MG63 (cell line): Measurements from ENCODE around the gene SNAPC1. TPM values are rescaled to one million over a fixed set of nuclear protein-coding genes. Genes with fewer than 3 reads are reported as not detected.

ENCODE experiments used
- DNase-seq: peaks from one replicate; pipeline ENCODE4 v3.0.0-alpha.2; 2020
- H3K27me3 ChIP-seq: fragments of 250-450 bp; sonication (Bioruptor Pico); 2 replicates; pipeline ENCODE4 v1.5.1; 2020; ENCODE audit warnings: mild to moderate bottlenecking, moderate library complexity
- H3K36me3 ChIP-seq: fragments of 250-450 bp; sonication (Bioruptor Pico); 2 replicates; pipeline ENCODE4 v1.5.1; 2020; ENCODE audit warnings: mild to moderate bottlenecking, moderate library complexity
- H3K4me3 ChIP-seq: fragments of 250-450 bp; sonication (Bioruptor Pico); 2 replicates; pipeline ENCODE4 v1.5.1; 2020; ENCODE audit warnings: mild to moderate bottlenecking, moderate library complexity
- H3K9me3 ChIP-seq: fragments of 250-450 bp; sonication (Bioruptor Pico); 2 replicates; pipeline ENCODE4 v1.5.1; 2020; ENCODE audit warnings: mild to moderate bottlenecking, moderate library complexity
- total RNA-seq: library from RNA; depleted of rRNA; stranded (reverse); fragments of >200 nt; shearing (Covaris generic); gene quantifications from 2 replicates; pipeline ENCODE4 v1.2.3, GENCODE V29; 2014; ENCODE audit warnings: low replicate concordance; rRNA removed

Gene SNAPC1, protein sequence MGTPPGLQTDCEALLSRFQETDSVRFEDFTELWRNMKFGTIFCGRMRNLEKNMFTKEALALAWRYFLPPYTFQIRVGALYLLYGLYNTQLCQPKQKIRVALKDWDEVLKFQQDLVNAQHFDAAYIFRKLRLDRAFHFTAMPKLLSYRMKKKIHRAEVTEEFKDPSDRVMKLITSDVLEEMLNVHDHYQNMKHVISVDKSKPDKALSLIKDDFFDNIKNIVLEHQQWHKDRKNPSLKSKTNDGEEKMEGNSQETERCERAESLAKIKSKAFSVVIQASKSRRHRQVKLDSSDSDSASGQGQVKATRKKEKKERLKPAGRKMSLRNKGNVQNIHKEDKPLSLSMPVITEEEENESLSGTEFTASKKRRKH
- total RNA-seq: 10.8 and 11.0 TPM in 2 replicates

GRCh38 chr14:61761959-61762786 lies at the start of gene SNAPC1:
Gene SNAPC1 (plus strand): TSS chr14:61762420. CDS start chr14:61762461, 41 bp downstream.
- Histone ChIP-seq H3K4me3 (peak within 1 kb of the TSS; percentile 79), H3K36me3 (peaks cover 8% of the 10 kb centered on the region), H3K9me3 (no peaks in the 10 kb centered on the region), H3K27me3 (no peaks in the 10 kb centered on the region)
- peak; percentile 92 for DNase-seq

- no peaks in the 10 kb centered on the region for H3K9me3 ChIP-seq
- no peak overlapping the region for H3K4me3 ChIP-seq
- no peaks in the 10 kb centered on the region for H3K27me3 ChIP-seq
- 0 out of 2 replicates have a peak, but pooled peaks cover 2% of the 10 kb centered on the region for H3K36me3 ChIP-seq
- DNase-seq: no peak
Observed at GRCh38 chr14:61713724-61714437, 48.3 kb upstream of the SNAPC1 start.

DNA sequence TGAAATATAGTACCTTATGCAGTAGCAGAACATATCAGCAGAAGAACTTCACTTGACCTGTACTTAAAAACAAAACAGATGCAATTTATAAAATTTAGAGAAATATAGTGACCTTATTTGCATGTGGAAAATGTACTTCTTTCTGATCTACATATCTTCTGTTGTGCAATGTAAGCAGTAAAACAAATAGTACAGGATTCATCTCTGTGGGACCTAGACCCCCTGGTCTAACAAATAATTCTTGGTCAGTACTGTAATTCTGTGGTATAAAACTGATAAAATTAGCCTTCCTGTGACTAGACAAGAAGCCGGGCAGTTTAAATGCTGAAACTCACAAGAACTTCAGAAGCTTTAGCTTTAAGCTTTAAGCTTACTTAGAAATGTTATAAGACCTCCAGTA lies 45.3 kb upstream of the SNAPC1 start:
- peaks cover 7% of the 10 kb centered on the region for H3K36me3 ChIP-seq
- no peaks in the 10 kb centered on the region for H3K9me3 ChIP-seq
- no peak overlapping the region for H3K4me3 ChIP-seq
- no peak for DNase-seq
- no peaks in the 10 kb centered on the region for H3K27me3 ChIP-seq

DNA sequence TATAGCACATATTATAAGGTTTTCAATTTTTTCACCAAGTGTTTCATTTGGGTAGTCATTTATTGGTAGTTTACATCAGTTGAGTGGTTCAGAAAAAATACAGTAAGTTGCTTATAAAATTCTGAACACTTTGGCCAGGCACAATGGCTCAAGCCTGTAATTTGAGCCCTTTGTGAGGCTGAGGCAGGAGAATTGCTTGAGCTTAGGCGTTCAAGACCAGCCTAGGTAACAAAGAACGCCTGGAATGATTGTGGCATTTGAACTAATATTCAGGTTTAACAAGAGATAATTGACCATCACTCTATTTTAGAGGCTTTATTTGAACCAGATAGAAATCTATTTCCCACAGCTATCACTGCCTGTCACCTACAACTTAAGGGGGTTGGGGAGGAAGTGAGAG lies 44.2 kb upstream of the SNAPC1 start:
- H3K4me3 ChIP-seq: no peak overlapping the region
- H3K27me3 ChIP-seq: no peaks in the 10 kb centered on the region
- H3K36me3 ChIP-seq: peaks cover 15% of the 10 kb centered on the region
- no peaks in the 10 kb centered on the region for H3K9me3 ChIP-seq
- DNase-seq: no peak

DNA sequence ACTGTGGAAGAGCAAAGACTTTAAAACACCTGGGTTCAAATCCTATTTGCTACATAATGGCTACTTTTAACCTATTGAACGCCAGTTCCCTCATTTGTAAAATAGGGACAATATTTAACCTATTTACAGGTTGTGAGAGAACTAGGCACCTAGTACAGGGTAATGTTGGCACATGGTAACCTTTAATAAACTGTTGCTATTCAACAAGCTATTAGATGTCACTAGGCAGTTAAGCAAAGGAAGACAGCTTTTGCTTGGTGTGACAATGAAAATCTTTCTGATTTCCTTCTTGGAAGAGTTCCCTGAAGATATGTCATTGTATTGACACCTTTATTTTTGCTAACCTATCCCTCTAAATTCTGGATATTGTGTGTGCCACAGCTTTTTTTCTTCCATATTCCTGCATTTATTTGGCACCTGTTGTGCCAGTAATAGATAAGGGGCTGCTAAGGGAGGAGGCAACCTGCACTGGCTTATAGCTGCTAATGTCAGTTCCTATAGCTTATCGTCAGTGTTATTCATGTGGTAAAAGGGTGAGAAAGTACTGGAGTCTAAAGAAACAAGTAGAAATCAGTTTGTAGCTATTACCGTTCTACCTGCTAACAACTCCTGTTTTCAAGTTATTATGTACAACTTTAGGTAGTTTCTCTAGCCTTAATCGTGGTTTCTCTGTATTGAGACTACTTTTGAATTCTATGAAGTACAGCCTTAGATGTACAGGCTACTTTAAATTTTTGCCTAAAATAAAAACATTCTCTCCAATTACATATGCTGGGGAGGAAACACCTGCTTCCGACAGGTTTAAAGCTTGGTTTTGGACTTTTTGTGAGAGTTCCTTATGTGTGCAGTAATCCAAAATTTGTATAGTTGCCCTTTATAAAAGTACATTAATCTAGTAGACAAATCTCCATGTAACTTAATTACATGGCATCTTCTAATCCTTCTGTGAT lies 42.6 kb upstream of the SNAPC1 start:
- peaks cover 23% of the 10 kb centered on the region for H3K36me3 ChIP-seq
- no peaks in the 10 kb centered on the region for H3K27me3 ChIP-seq
- DNase-seq: no peak
- H3K9me3 ChIP-seq: no peaks in the 10 kb centered on the region
- no peak overlapping the region for H3K4me3 ChIP-seq

DNA sequence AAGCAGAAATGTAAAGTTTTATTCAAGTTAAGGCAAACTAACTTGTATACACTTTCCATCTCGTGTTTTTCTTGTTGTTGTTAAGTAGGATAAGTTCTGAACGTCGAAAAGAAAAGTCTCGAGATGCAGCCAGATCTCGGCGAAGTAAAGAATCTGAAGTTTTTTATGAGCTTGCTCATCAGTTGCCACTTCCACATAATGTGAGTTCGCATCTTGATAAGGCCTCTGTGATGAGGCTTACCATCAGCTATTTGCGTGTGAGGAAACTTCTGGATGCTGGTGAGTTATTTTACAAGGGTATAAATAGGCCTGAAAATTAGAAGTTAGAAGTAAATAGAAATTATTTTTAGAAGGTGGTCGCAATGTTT lies 41.9 kb upstream of the SNAPC1 start:
- DNase-seq: no peak
- Histone ChIP-seq H3K27me3 (no peaks in the 10 kb centered on the region), H3K4me3 (no peak overlapping the region), H3K36me3 (peaks cover 23% of the 10 kb centered on the region), H3K9me3 (no peaks in the 10 kb centered on the region)

DNA sequence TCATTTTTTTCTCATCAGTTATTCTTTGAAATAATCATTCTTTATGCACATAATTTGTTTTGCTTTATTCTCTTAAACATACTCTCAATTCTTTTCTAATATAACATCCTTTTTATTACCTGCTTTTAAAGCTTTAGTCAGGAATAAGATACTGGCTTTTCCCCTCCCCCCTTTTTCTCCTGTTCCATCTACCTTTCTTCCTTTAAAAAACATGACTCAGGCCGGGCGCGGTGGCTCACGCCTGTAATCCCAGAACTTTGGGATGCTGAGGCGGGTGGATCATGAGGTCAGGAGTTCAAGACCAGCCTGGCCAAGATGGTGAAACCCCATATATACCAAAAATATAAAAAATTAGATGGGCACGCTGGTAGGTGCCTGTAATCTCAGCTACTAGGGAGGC lies 41.5 kb upstream of the SNAPC1 start:
- Histone ChIP-seq H3K36me3 (peaks cover 23% of the 10 kb centered on the region), H3K9me3 (no peaks in the 10 kb centered on the region), H3K27me3 (no peaks in the 10 kb centered on the region), H3K4me3 (no peak overlapping the region)
- DNase-seq: no peak

- H3K36me3 ChIP-seq: peaks cover 49% of the 10 kb centered on the region
- no peaks in the 10 kb centered on the region for H3K27me3 ChIP-seq
- no peak overlapping the region for H3K4me3 ChIP-seq
- H3K9me3 ChIP-seq: no peaks in the 10 kb centered on the region
- no peak for DNase-seq
Observed at GRCh38 chr14:61724133-61724532, 38.1 kb upstream of the SNAPC1 start.

DNA sequence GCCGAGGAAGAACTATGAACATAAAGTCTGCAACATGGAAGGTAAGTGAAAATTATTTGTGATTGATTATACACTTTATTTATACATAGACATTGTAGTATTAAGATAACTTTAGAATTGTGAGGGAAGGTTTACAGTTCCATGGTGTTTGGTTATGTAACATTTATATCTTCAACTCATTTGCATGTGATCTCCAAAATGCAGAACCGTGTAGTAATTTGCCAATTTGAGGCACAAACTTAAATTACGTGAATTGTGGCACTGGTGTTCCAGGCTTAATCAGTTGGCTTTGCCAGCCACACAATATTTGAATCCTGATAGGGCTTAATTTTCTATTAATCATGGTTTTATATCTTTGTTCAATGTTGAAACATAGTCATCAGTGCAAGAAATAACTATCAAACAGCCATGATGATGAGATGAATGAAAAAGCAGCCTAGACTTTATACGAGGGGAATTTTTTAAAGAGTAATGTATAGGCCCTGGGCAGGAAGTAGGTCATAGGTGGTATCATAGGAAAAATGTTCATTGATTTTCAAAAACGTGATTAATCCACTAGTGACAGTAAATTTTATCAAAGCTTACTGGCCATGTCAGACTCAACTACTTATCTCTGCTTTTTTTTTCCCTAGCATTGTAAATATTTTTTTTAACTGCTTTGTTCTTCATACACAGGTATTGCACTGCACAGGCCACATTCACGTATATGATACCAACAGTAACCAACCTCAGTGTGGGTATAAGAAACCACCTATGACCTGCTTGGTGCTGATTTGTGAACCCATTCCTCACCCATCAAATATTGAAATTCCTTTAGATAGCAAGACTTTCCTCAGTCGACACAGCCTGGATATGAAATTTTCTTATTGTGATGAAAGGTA lies 35.2 kb upstream of the SNAPC1 start:
- H3K27me3 ChIP-seq: no peaks in the 10 kb centered on the region
- no peak overlapping the region for H3K4me3 ChIP-seq
- H3K36me3 ChIP-seq: peaks cover 62% of the 10 kb centered on the region
- no peaks in the 10 kb centered on the region for H3K9me3 ChIP-seq
- no peak for DNase-seq

DNA sequence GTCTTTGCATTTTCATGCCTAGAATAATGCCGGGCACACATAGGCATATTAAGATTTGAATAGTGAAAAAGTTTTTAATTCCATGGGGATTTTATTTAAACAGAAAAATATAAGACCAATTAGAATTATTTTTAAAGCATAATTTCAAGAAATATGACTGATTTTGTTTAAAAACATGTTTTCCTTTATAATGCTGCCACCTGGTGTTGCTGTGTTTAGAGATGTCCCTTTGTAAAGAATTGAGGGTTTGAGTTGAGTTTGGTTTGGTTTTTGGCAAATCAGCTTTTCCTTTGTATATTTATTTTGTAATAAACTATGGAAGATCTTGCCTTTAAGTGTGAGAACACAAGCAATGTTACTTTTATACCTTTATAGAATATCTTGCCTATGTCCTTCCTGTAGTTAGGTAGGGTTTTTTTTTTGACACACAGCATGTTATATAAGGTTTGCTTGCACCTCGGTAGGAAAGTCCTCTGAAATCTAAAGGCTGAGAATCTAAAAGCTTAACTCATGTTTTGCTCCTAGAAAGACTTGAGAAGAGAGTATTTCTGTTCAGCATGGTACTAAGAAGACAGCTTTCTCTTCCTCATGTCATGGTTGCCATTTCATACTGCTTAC lies 31.4 kb upstream of the SNAPC1 start:
- Histone ChIP-seq H3K9me3 (no peaks in the 10 kb centered on the region), H3K27me3 (no peaks in the 10 kb centered on the region), H3K36me3 (peaks cover 73% of the 10 kb centered on the region), H3K4me3 (no peak overlapping the region)
- no peak for DNase-seq

DNA sequence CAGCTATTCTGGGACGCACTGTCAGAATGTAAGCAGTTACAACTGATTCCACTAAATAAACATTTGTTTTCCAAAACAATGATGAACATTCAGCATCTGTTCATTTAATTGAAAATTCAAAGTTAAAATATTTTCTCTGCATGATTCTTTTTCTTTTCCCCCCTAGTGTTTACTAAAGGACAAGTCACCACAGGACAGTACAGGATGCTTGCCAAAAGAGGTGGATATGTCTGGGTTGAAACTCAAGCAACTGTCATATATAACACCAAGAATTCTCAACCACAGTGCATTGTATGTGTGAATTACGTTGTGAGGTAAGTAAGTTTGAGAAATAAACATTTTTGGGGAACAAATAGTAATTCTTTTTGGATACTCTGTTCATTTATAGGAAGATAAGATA lies 28.2 kb upstream of the SNAPC1 start:
- Histone ChIP-seq H3K4me3 (no peak overlapping the region), H3K9me3 (no peaks in the 10 kb centered on the region), H3K27me3 (no peaks in the 10 kb centered on the region), H3K36me3 (peaks cover 70% of the 10 kb centered on the region)
- DNase-seq: no peak

- Histone ChIP-seq H3K27me3 (no peaks in the 10 kb centered on the region), H3K9me3 (no peaks in the 10 kb centered on the region), H3K4me3 (no peak overlapping the region), H3K36me3 (peaks cover 73% of the 10 kb centered on the region)
- DNase-seq: no peak
Observed at GRCh38 chr14:61736751-61737150, 25.5 kb upstream of the SNAPC1 start.

GRCh38 chr14:61737915-61738314 lies 24.3 kb upstream of the SNAPC1 start:
- DNase-seq: no peak
- H3K9me3 ChIP-seq: no peaks in the 10 kb centered on the region
- H3K36me3 ChIP-seq: peaks cover 75% of the 10 kb centered on the region
- H3K4me3 ChIP-seq: no peak overlapping the region
- no peaks in the 10 kb centered on the region for H3K27me3 ChIP-seq

DNA sequence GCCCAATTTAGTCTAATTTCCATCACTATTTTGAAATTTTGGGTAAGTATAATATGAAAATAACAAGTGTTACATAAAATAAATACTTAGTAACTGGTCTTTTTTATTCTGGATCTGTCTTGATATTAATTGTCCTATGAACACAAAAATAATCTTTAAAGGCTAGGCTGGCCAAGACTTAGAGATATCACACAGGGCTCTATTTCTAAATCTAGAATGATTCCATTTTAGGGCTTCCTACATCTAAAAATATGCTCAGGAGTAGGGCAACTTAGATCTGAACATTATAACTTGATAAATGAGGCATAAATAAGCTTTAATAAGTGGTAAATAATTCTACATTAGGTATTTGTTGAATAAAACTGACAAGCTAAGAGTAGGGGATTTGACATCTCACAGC lies 23.1 kb upstream of the SNAPC1 start:
- Histone ChIP-seq H3K9me3 (no peaks in the 10 kb centered on the region), H3K4me3 (no peak overlapping the region), H3K36me3 (peaks cover 74% of the 10 kb centered on the region), H3K27me3 (no peaks in the 10 kb centered on the region)
- DNase-seq: no peak

GRCh38 chr14:61742371-61742770 lies 19.8 kb upstream of the SNAPC1 start:
- no peak for DNase-seq
- Histone ChIP-seq H3K9me3 (no peaks in the 10 kb centered on the region), H3K4me3 (no peak overlapping the region), H3K27me3 (no peaks in the 10 kb centered on the region), H3K36me3 (peaks cover 72% of the 10 kb centered on the region)
